ENCODE results near the gene PDE4B.
"Not testable (repeated sequence)": the region's sequence is repeated elsewhere in the genome, so short reads cannot be mapped to it uniquely, and the experiment has no call there.

Gene PDE4B

GRCh38 chr1:65817891-65818290 lies 25.2 kb downstream of the PDE4B start:
- DNase-seq = no peak

- no peak for DNase-seq
Observed at GRCh38 chr1:65818966-65819365, 26.3 kb downstream of the PDE4B start.

- no peak for DNase-seq
Observed at GRCh38 chr1:65820983-65821382, 28.3 kb downstream of the PDE4B start.

GRCh38 chr1:65821386-65821785 lies 28.7 kb downstream of the PDE4B start:
- no peak for DNase-seq

GRCh38 chr1:65824103-65824502 lies 31.4 kb downstream of the PDE4B start:
- no peak for DNase-seq

GRCh38 chr1:65825741-65826140 lies 33.0 kb downstream of the PDE4B start:
- no peak for DNase-seq

- DNase-seq = no peak
Observed at GRCh38 chr1:65826782-65827181, 34.1 kb downstream of the PDE4B start.

GRCh38 chr1:65827346-65827745 lies 34.7 kb downstream of the PDE4B start:
- no peak for DNase-seq

GRCh38 chr1:65830306-65830705 lies 37.6 kb downstream of the PDE4B start:
- DNase-seq = no peak

- no peak for DNase-seq
Observed at GRCh38 chr1:65832296-65832695, 39.6 kb downstream of the PDE4B start.

- DNase-seq = no peak
Observed at GRCh38 chr1:65836686-65837085, 44.0 kb downstream of the PDE4B start.

- no peak for DNase-seq
Observed at GRCh38 chr1:65840683-65841082, 48.0 kb downstream of the PDE4B start.

- no peak for DNase-seq
Observed at GRCh38 chr1:65844296-65844695, 51.6 kb downstream of the PDE4B start.

- no peak for DNase-seq
Observed at GRCh38 chr1:65844821-65845534, 52.3 kb downstream of the PDE4B start.

GRCh38 chr1:65845535-65846060 lies 52.9 kb downstream of the PDE4B start:
- DNase-seq = no peak

- DNase-seq = no peak
Observed at GRCh38 chr1:65846866-65847265, 54.2 kb downstream of the PDE4B start.

- DNase-seq = no peak
Observed at GRCh38 chr1:65850281-65850680, 57.6 kb downstream of the PDE4B start.

- DNase-seq = not testable (repeated sequence)
Observed at GRCh38 chr1:65856591-65856990, 63.9 kb downstream of the PDE4B start.

GRCh38 chr1:65866439-65866838 lies 73.7 kb downstream of the PDE4B start:
- DNase-seq = no peak

- DNase-seq = no peak
Observed at GRCh38 chr1:65872301-65872700, 79.6 kb downstream of the PDE4B start.

- not testable (repeated sequence) for DNase-seq
Observed at GRCh38 chr1:65878342-65878741, 85.6 kb downstream of the PDE4B start.

- no peak for DNase-seq
Observed at GRCh38 chr1:65880611-65881010, 87.9 kb downstream of the PDE4B start.

GRCh38 chr1:65881067-65881594 lies 88.4 kb downstream of the PDE4B start:
- no peak for DNase-seq

GRCh38 chr1:65882076-65882475 lies 89.4 kb downstream of the PDE4B start:
- DNase-seq = no peak

GRCh38 chr1:65889441-65889840 lies 96.7 kb downstream of the PDE4B start:
- DNase-seq = no peak
